ENCODE data around the gene ADAMTSL3. TPM values are rescaled to one million over a fixed set of nuclear protein-coding genes. Genes with fewer than 3 reads are reported as not detected.

The ADAMTSL3 gene
- total and polyA plus RNA-seq, 2 donors (not counting 1 experiment from before 2014, with no cell fraction given): 0.01 TPM; not detected in 1

GRCh38 chr15:83959477-83959876, 305.6 kb downstream of the ADAMTSL3 start:
- Histone ChIP-seq H3K9me3 (ENCODE audit: control extremely low read depth in 1 of 3, control insufficient read depth in 2 of 3, insufficient read depth in 1 of 3, low read length in 2 of 3) (peaks cover 0 to 11% (median 0%) of the 10 kb centered on the region in 3 donors), H3K4me2 (replicated peaks; ENCODE audit: low read depth, low read length, poor library complexity, severe bottlenecking) (no peak overlapping the region), H4K20me1 (ENCODE audit: control insufficient read depth, insufficient read depth, low read length, poor library complexity, severe bottlenecking) (no peaks in the 10 kb centered on the region), H3K4me3 (ENCODE audit: control extremely low read depth in 1 of 5, extremely low read depth in 1 of 5, insufficient read depth in 1 of 5, low read depth in 2 of 5, low read length in 4 of 5) (no peak overlapping the region), H3K79me2 (ENCODE audit: control insufficient read depth, insufficient read depth, low read length) (no peaks in the 10 kb centered on the region), H3K27me3 (replicated peaks in 1 of 4; ENCODE audit: control extremely low read depth in 1 of 4, control insufficient read depth in 3 of 4, insufficient read depth in 4 of 4, low read length in 3 of 4) (no peaks in the 10 kb centered on the region), H2AFZ (ENCODE audit: insufficient read depth, low read depth, low read length, poor library complexity, severe bottlenecking) (no peak overlapping the region), H3K27ac (ENCODE audit: low read length in 2 of 2) (no peak overlapping the region), H3K9ac (ENCODE audit: low read length) (no peak overlapping the region), H3K4me1 (ENCODE audit: control insufficient read depth in 2 of 2, insufficient read depth in 2 of 2, low read length in 2 of 2) (peaks cover 0 to 9% of the 10 kb centered on the region in 2 donors), H3K36me3 (replicated peaks in 1 of 2; ENCODE audit: control extremely low read depth in 1 of 2, control insufficient read depth in 1 of 2, extremely low read depth in 1 of 2, insufficient read depth in 2 of 2, low read length in 1 of 2) (no peaks in the 10 kb centered on the region)
- no peak for DNase-seq
- Mint-ChIP-seq H3K27me3 (peaks cover 4% of the 10 kb centered on the region), H3K27ac (no peak overlapping the region), H3K4me3 (no peak overlapping the region), H3K4me1 (peaks cover 9% of the 10 kb centered on the region), H3K9me3 (ENCODE audit: insufficient read depth) (peaks cover 6% of the 10 kb centered on the region)
- CTCF ChIA-PET: no interaction called here
- intact Hi-C loops (cut with micrococcal nuclease): no loop called here
- ATAC-seq (ENCODE audit: low read depth): no peak
- WGBS (ENCODE audit: insufficient coverage): no CpG with 5 or more reads among the region's 2 CpGs
- POLR2A ChIA-PET: no interaction called here
- TF ChIP-seq CTCF (IDR thresholded peaks at IDR 0.05) (no peak), EZH2 (IDR thresholded peaks at IDR 0.05; ENCODE audit: borderline replicate concordance, insufficient read depth, low read depth, low read length, poor library complexity, severe bottlenecking) (no peak)

- TF ChIP-seq CTCF (IDR thresholded peaks at IDR 0.05) (no peak), EZH2 (IDR thresholded peaks at IDR 0.05; ENCODE audit: borderline replicate concordance, insufficient read depth, low read depth, low read length, poor library complexity, severe bottlenecking) (no peak)
- peaks cover 9% of the 10 kb centered on the region for H3K4me1 Mint-ChIP-seq
Measured at GRCh38 chr15:83960192-83960829, 306.4 kb downstream of the ADAMTSL3 start.

More at GRCh38 chr15:83960192-83960829, 306.4 kb downstream of the ADAMTSL3 start:
- Mint-ChIP-seq H3K27me3 (peaks cover 5% of the 10 kb centered on the region), H3K9me3 (ENCODE audit: insufficient read depth) (peaks cover 6% of the 10 kb centered on the region), H3K4me3 (no peak overlapping the region), H3K27ac (no peak overlapping the region)
- CTCF ChIA-PET: no interaction called here
- Histone ChIP-seq H4K20me1 (ENCODE audit: control insufficient read depth, insufficient read depth, low read length, poor library complexity, severe bottlenecking) (no peaks in the 10 kb centered on the region), H3K27me3 (replicated peaks in 1 of 4; ENCODE audit: control extremely low read depth in 1 of 4, control insufficient read depth in 3 of 4, insufficient read depth in 4 of 4, low read length in 3 of 4) (no peaks in the 10 kb centered on the region), H3K4me3 (ENCODE audit: control extremely low read depth in 1 of 5, extremely low read depth in 1 of 5, insufficient read depth in 1 of 5, low read depth in 2 of 5, low read length in 4 of 5) (no peak overlapping the region), H3K9ac (ENCODE audit: low read length) (no peak overlapping the region), H3K4me1 (ENCODE audit: control insufficient read depth in 2 of 2, insufficient read depth in 2 of 2, low read length in 2 of 2) (peaks cover 0 to 8% of the 10 kb centered on the region in 2 donors), H3K4me2 (replicated peaks; ENCODE audit: low read depth, low read length, poor library complexity, severe bottlenecking) (no peak overlapping the region), H3K27ac (ENCODE audit: low read length in 2 of 2) (no peak overlapping the region), H3K79me2 (ENCODE audit: control insufficient read depth, insufficient read depth, low read length) (no peaks in the 10 kb centered on the region), H3K36me3 (replicated peaks in 1 of 2; ENCODE audit: control extremely low read depth in 1 of 2, control insufficient read depth in 1 of 2, extremely low read depth in 1 of 2, insufficient read depth in 2 of 2, low read length in 1 of 2) (no peaks in the 10 kb centered on the region), H2AFZ (ENCODE audit: insufficient read depth, low read depth, low read length, poor library complexity, severe bottlenecking) (no peak overlapping the region), H3K9me3 (ENCODE audit: control extremely low read depth in 1 of 3, control insufficient read depth in 2 of 3, insufficient read depth in 1 of 3, low read length in 2 of 3) (peaks cover 0 to 11% (median 0%) of the 10 kb centered on the region in 3 donors)
- DNase-seq (no peak), ATAC-seq (ENCODE audit: low read depth) (no peak)
- 91% methylated on average over 3 of the region's 6 CpGs for WGBS (ENCODE audit: insufficient coverage)
- POLR2A ChIA-PET: no interaction called here
- intact Hi-C loops (cut with micrococcal nuclease): no loop called here
